ENCODE data around the gene PLXNA4.

DNA sequence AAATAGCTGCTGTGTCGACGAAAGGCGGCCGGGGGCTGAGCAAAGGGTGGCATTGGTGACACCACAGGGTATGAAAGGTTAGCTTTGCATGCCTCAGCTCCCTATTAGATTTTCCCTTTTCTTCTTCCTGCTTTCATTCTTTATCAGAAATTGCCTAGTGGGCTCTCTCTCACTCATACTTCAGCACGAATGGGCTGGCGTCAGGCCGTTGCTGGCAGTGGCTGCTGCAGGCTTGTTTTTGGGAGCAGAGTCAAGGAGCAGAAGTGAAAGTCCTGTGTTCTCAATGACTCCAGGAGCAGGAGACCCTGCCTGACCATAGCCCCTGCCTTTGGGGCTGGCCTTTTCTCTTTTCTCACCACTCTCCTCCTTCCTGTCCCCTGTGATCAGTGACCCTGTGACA lies 318.0 kb downstream of the PLXNA4 start:
- TF ChIP-seq RAD21 (CRISPR knock-in tag; conservative IDR thresholded peaks at IDR 0.05 in 1 of 2, IDR thresholded peaks at IDR 0.05 in 1 of 2): no peak
- no peak for TF ChIP-seq DNMT1 (IDR thresholded peaks at IDR 0.05)
- no peak for TF ChIP-seq CCAR2 (IDR thresholded peaks at IDR 0.05; ENCODE audit: low read depth, low read length)
- no peak for TF ChIP-seq ZNF224 (CRISPR knock-in tag; IDR thresholded peaks at IDR 0.05)
